GM12878 (cell line): ENCODE data around the gene ASIC4. TPM values are rescaled to one million over a fixed set of nuclear protein-coding genes. Genes with fewer than 3 reads are reported as not detected.
A peak's percentile ranks its signal among the peaks of the same experiment; 100 is the strongest.

Source experiments
- ATAC-seq: fragments of 200-7000 bp; cut with Tn5 transposase; 3 replicates; pipeline ENCODE4 v1.9.1; 2020; ENCODE audit warnings: mild to moderate bottlenecking, moderate library complexity
- BruUV-seq: library from RNA; stranded (reverse); fragments of 400-500 nt; replicated peaks from 2 replicates; lab custom pipeline; 2021; lab: Mats Ljungman, UMichigan
- CTCF ChIA-PET: fragments of 300-600 bp; sonication (Branson Sonifier 250); formaldehyde crosslinking; extraction: SDS; loops from one replicate; lab custom pipeline; 2021; ENCODE audit warnings: inconsistent platforms; lab: Yijun Ruan, JAX
- POLR2A ChIA-PET: fragments of 350-600 bp; formaldehyde crosslinking; extraction: SDS; loops from one replicate; lab custom pipeline; 2021; ENCODE audit warnings: inconsistent platforms; lab: Charles Lee
- RAD21 ChIA-PET: fragments of 300-600 bp; sonication (Branson Sonifier 250); formaldehyde crosslinking; loops from one replicate; lab custom pipeline; 2023; ENCODE audit warnings: antibody characterized with exemption; ENCODE audit not compliant: unreplicated experiment; lab: Charles Lee
- SMC1A ChIA-PET: fragments of 300-600 bp; sonication (Branson Sonifier 250); formaldehyde crosslinking; loops from one replicate; lab custom pipeline; 2023; ENCODE audit not compliant: unreplicated experiment, uncharacterized antibody; lab: Charles Lee
- DNase-seq: peaks from one replicate; pipeline ENCODE4 v3.0.0-alpha.2; 2011; ENCODE audit warnings: low read depth, low spot score
- FAIRE-seq: peaks from 3 replicates; lab custom pipeline; 2011; peaks lifted over from hg19 to GRCh38; lab: Jason Lieb, UNC
- H2AFZ ChIP-seq: 2 replicates; pipeline ENCODE4 v1.6.0; 2011; ENCODE audit warnings: low read depth, low read length, control low read depth; ENCODE audit not compliant: control insufficient read depth
- H3K27ac ChIP-seq: 2 replicates; pipeline ENCODE4 v1.5.1; 2011; ENCODE audit warnings: control low read depth; ENCODE audit not compliant: control insufficient read depth, insufficient read depth
- H3K27me3 ChIP-seq, 2 experiments: replicated peaks in 1 of 2; 2 replicates each; pipeline versions ENCODE4 v1.6.0 to v1.6.1; 2011; ENCODE audit warnings: low read length in 1 of 2; ENCODE audit not compliant: control insufficient read depth in 2 of 2, insufficient read depth in 2 of 2
- H3K36me3 ChIP-seq, 2 experiments: 2 replicates each; pipeline ENCODE4 v1.5.1; 2011; ENCODE audit warnings: low read length in 1 of 2; ENCODE audit not compliant: control insufficient read depth in 2 of 2, insufficient read depth in 2 of 2
- H3K4me1 ChIP-seq: 2 replicates; pipeline ENCODE4 v1.6.1; 2011; ENCODE audit warnings: mild to moderate bottlenecking, low read length, moderate library complexity, mixed read lengths; ENCODE audit not compliant: control insufficient read depth, insufficient read depth
- H3K4me2 ChIP-seq: 2 replicates; pipeline ENCODE4 v1.6.0; 2011; ENCODE audit warnings: control low read depth; ENCODE audit not compliant: control insufficient read depth, insufficient read depth
- H3K4me3 ChIP-seq: fragments of 200-600 bp; sonication (generic); 2 replicates; pipeline ENCODE4 v1.5.1; 2016
- H3K79me2 ChIP-seq: 2 replicates; pipeline ENCODE4 v1.6.0; 2011; ENCODE audit warnings: low read length; ENCODE audit not compliant: control insufficient read depth, insufficient read depth
- H3K9ac ChIP-seq: 2 replicates; pipeline ENCODE4 v1.8.0; 2011; ENCODE audit warnings: low read length, control low read depth, mixed read lengths; ENCODE audit not compliant: control insufficient read depth, insufficient read depth
- H3K9me3 ChIP-seq: replicated peaks from 3 replicates; pipeline ENCODE4 v1.5.1; 2011; ENCODE audit warnings: mild to moderate bottlenecking, low read length; ENCODE audit not compliant: control insufficient read depth, insufficient read depth
- H4K20me1 ChIP-seq: 2 replicates; pipeline ENCODE4 v1.6.0; 2011; ENCODE audit not compliant: control insufficient read depth, insufficient read depth
- ETV6 ChIP-seq, 2 experiments: fragments of 450-650 bp in 1 of 2; IDR thresholded peaks in 1 of 2; conservative IDR thresholded peaks in 1 of 2; 2 replicates each; pipeline ENCODE4 v1.6.1; 2014; ENCODE audit warnings: antibody characterized with exemption in 1 of 2, borderline replicate concordance in 1 of 2, low read depth in 1 of 2, mild to moderate bottlenecking in 1 of 2, moderate library complexity in 1 of 2
- HDAC6 ChIP-seq: fragments of 200-600 bp; sonication (generic); IDR thresholded peaks from one replicate; pipeline ENCODE4 v1.8.0; 2017; ENCODE audit warnings: antibody characterized with exemption; ENCODE audit not compliant: unreplicated experiment
- NKRF ChIP-seq: fragments of 450-650 bp; conservative IDR thresholded peaks from 2 replicates; pipeline ENCODE4 v1.6.1; 2017; ENCODE audit warnings: mild to moderate bottlenecking, moderate library complexity
- RBBP5 ChIP-seq: fragments of 200-600 bp; sonication (generic); conservative IDR thresholded peaks from 2 replicates; pipeline ENCODE4 v1.6.1; 2016
- REST ChIP-seq: IDR thresholded peaks from 2 replicates; pipeline ENCODE4 v1.6.1; 2012; ENCODE audit warnings: mild to moderate bottlenecking, low read depth, low read length
- WGBS: methylation state at CpG from one replicate; pipeline ENCODE4 v1.1.6; 2016; ENCODE audit warnings: low lambda C conversion rate; ENCODE audit not compliant: insufficient replicate concordance, insufficient coverage; ENCODE audit errors: missing lambda C conversion rate; 5-methylcytosine and 5-hydroxymethylcytosine counted together
- in situ Hi-C: fragments of 300-500 bp; cut with MboI; formaldehyde crosslinking; loops from 9 replicates; pipeline ENCODE4 v1.14.3; 2018; ENCODE audit warnings: mixed read lengths
- intact Hi-C: fragments of 100-400 bp; cut with micrococcal nuclease; formaldehyde crosslinking; loops from one replicate; pipeline ENCODE4 v1.14.2; 2022; ENCODE audit not compliant: unreplicated experiment
- polyA plus RNA-seq, 11 experiments: library from polyadenylated mRNA; depleted of rRNA in 4 of 11; unstranded in 6 of 11; stranded (reverse) in 5 of 11; fragments of >200 nt; fragmentation: Nextera tagmentation in 4 of 11; fragmentation: Illumina TruSeq in 1 of 11; extraction: Ambion mirVana in 4 of 11; extraction: Trizol in 1 of 11; gene quantifications; 1 replicate in 1 of 11; 2 replicates in 10 of 11; pipeline versions ENCODE4 v1.2.1 to v1.2.3, GENCODE V29; 2011 to 2016; ENCODE audit warnings: inconsistent platforms in 2 of 11, missing spikeins in 2 of 11, low read depth in 1 of 11
- total RNA-seq, 4 experiments: library from RNA; depleted of rRNA in 3 of 4; stranded (reverse); fragments of >200 nt in 3 of 4; fragmentation: Illumina TruSeq in 1 of 4; extraction: Trizol in 1 of 4; gene quantifications; 2 replicates each; pipeline versions ENCODE4 v1.2.1 to v1.2.3, GENCODE V29; 2013 to 2021

The ASIC4 gene
- total and polyA plus RNA-seq, 10 of the 15 experiments (the other 5 are each of a cell fraction or from before 2014, with no cell fraction given), result 0.01 TPM; not detected in 9

- no peaks in the 10 kb centered on the region; the same call in 1 of the 2 replicates for H4K20me1 ChIP-seq
- no peak for DNase-seq
- no peaks in the 10 kb centered on the region for H3K79me2 ChIP-seq
- H3K27me3 ChIP-seq, result peaks cover 0 to 7% of the 10 kb centered on the region in 2 experiments; a peak in 2 of 4 replicates
- peak overlapping the region; percentile 44; the same call in 1 of the 2 replicates for H3K9ac ChIP-seq
- TF ChIP-seq HDAC6 (no peak), ETV6 (conservative IDR thresholded peaks at IDR 0.05 in 1 of 2, IDR thresholded peaks at IDR 0.05 in 1 of 2; ENCODE audit: borderline replicate concordance in 1 of 2, low read depth in 1 of 2) (peak in 1 of 2 experiments; percentile 35; a peak in 1 of 4 replicates), RBBP5 (no peak), REST (peak; percentile 28; the same call in 1 of the 2 replicates), NKRF (peak; percentile 21; the same call in 1 of the 2 replicates)
- in situ Hi-C loops (loop anchor here (5.0 kb wide), 1 partner anchor 144 kb away; no protein-coding TSS in a partner anchor), intact Hi-C loops (no loop called here)
- WGBS, result 1% methylated on average over 57 of the region's 66 CpGs
- H3K4me3 ChIP-seq, result peak overlapping the region; percentile 69
- no peak for FAIRE-seq
- H3K4me1 ChIP-seq, result peaks cover 3% of the 10 kb centered on the region; the same call in 1 of the 2 replicates
- BruUV-seq, result no TSS peak
- H2AFZ ChIP-seq, result peak overlapping the region; percentile 62
- SMC1A ChIA-PET, result interaction anchor here (1.0 to 1.3 kb wide), 3 partner anchors 13 to 139 kb away, joined by 3 read pairs; no protein-coding TSS in a partner anchor
- no peak overlapping the region for H3K27ac ChIP-seq
- no peaks in the 10 kb centered on the region; a peak in 1 of 4 replicates for H3K36me3 ChIP-seq
- POLR2A ChIA-PET, result interaction anchor here (1.0 to 1.3 kb wide), 2 partner anchors 54 to 147 kb away, joined by 3 to 5 read pairs; partner anchors contain the start of gene STK11IP
- CTCF ChIA-PET, result interaction anchor here (0.6 to 4.5 kb wide), 12 partner anchors 9 to 147 kb away, joined by 3 to 68 read pairs (median 4); partner anchors contain the start of gene GMPPA
- H3K9me3 ChIP-seq, result no peaks in the 10 kb centered on the region
- peak; percentile 69 for ATAC-seq
- RAD21 ChIA-PET, result interaction anchor here (1.0 to 3.7 kb wide), 4 partner anchors 44 to 147 kb away, joined by 3 to 25 read pairs (median 12); partner anchors contain the start of gene GMPPA
- H3K4me2 ChIP-seq, result peak overlapping the region; percentile 81
These were observed 28.8 kb downstream of the ASIC4 start for GRCh38 chr2:219542931-219543595.
